Tibial nerve (tissue), 4 donors: ENCODE data around the gene RBMS3.

Experiments
- EP300 ChIP-seq, 2 donors: sonication (generic); formaldehyde crosslinking; IDR thresholded peaks; one replicate each; pipeline ENCODE4 v1.6.1; 2017; ENCODE audit warnings: antibody characterized with exemption in 2 of 2, mild to moderate bottlenecking in 1 of 2
- POLR2A ChIP-seq, 2 donors: fragments of 450-650 bp; IDR thresholded peaks; one replicate each; pipeline ENCODE4 v1.6.1; 2017; ENCODE audit warnings: antibody characterized with exemption in 2 of 2, mild to moderate bottlenecking in 2 of 2, moderate library complexity in 2 of 2
- TF ChIP-seq, protein P1 (sequence below), 5 experiments: fragments of 200-600 bp in 3 of 5; fragments of 450-650 bp in 2 of 5; sonication (generic) in 3 of 5; IDR thresholded peaks; one replicate each; pipeline ENCODE4 v1.5.1; 2016 to 2019; ENCODE audit warnings: antibody characterized with exemption in 5 of 5, mild to moderate bottlenecking in 3 of 5, moderate library complexity in 2 of 5

DNA sequence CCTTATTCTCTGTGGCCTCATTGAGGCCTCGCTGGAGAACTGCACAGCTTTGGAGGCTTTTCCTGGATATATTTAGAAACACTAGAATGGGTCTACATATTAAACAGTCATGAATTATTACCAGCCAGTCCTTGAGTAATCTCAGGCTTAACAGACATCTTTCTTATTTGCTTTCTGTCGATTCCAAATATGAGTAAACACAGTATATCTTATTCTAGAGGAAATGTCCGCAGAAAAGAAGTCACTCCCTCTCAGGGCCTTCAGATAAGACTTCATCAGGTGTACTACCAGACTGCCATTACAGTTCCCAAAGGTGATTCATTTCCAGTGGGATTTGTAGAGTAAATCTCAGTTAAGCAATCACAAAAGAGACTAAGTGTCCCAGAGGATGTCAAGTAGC, 310.7 kb downstream of the RBMS3 start:
- TF ChIP-seq, protein P1, sequence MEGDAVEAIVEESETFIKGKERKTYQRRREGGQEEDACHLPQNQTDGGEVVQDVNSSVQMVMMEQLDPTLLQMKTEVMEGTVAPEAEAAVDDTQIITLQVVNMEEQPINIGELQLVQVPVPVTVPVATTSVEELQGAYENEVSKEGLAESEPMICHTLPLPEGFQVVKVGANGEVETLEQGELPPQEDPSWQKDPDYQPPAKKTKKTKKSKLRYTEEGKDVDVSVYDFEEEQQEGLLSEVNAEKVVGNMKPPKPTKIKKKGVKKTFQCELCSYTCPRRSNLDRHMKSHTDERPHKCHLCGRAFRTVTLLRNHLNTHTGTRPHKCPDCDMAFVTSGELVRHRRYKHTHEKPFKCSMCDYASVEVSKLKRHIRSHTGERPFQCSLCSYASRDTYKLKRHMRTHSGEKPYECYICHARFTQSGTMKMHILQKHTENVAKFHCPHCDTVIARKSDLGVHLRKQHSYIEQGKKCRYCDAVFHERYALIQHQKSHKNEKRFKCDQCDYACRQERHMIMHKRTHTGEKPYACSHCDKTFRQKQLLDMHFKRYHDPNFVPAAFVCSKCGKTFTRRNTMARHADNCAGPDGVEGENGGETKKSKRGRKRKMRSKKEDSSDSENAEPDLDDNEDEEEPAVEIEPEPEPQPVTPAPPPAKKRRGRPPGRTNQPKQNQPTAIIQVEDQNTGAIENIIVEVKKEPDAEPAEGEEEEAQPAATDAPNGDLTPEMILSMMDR (IDR thresholded peaks at IDR 0.05), result no peak
- TF ChIP-seq POLR2A (IDR thresholded peaks at IDR 0.05) (no peak), EP300 (IDR thresholded peaks at IDR 0.05) (no peak)
